GM12874 (cell line): ENCODE measurements around the gene COMMD1.

Experiments
- TF ChIP-seq, protein P1 (sequence below): IDR thresholded peaks from 2 replicates; pipeline ENCODE4 v1.5.1; 2011; ENCODE audit warnings: low read depth, mild to moderate bottlenecking, control low read depth, low read length, moderate library complexity; ENCODE audit not compliant: insufficient read depth

COMMD1 gene

DNA sequence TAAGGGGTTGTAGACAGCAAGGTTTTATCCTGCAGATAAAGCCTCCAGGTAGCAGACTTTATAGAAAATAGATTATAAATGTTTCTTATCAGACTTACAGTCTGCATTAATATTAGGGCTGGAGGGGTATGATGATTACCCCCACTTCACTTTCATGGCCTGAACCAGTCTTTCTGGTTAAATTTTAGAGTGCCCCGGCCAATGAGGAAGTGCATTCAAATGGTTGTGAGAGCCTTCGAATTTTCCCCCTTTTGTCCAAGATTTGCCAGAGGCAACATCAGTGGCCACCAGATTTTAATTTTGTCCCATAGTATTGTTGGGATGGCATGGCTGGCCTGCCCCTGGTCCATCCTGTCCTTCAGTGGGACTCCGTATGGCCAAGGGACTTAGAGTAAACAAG is 31.6 kb downstream of the COMMD1 start:
- TF ChIP-seq, protein P1, sequence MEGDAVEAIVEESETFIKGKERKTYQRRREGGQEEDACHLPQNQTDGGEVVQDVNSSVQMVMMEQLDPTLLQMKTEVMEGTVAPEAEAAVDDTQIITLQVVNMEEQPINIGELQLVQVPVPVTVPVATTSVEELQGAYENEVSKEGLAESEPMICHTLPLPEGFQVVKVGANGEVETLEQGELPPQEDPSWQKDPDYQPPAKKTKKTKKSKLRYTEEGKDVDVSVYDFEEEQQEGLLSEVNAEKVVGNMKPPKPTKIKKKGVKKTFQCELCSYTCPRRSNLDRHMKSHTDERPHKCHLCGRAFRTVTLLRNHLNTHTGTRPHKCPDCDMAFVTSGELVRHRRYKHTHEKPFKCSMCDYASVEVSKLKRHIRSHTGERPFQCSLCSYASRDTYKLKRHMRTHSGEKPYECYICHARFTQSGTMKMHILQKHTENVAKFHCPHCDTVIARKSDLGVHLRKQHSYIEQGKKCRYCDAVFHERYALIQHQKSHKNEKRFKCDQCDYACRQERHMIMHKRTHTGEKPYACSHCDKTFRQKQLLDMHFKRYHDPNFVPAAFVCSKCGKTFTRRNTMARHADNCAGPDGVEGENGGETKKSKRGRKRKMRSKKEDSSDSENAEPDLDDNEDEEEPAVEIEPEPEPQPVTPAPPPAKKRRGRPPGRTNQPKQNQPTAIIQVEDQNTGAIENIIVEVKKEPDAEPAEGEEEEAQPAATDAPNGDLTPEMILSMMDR, result no peak

DNA sequence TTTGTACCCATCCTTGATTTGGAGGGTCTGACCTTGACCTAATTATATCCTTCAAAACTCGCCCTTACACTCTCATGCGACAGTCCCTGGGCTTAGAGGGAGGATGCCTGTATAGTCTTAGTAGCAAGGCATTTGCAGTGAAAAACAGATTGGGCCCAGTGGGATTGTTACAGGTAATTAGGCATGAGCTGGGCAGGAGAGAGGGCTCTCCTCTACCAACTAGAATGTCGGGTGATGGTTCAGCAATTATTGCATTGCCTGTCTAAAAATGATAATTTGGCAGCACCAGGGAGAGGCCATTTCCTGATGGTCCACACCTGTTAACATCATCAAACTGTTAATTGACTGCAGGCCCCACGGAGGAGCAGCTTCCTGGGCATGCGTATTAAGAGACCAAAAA is 32.4 kb downstream of the COMMD1 start:
- TF ChIP-seq, protein P1, result no peak

DNA sequence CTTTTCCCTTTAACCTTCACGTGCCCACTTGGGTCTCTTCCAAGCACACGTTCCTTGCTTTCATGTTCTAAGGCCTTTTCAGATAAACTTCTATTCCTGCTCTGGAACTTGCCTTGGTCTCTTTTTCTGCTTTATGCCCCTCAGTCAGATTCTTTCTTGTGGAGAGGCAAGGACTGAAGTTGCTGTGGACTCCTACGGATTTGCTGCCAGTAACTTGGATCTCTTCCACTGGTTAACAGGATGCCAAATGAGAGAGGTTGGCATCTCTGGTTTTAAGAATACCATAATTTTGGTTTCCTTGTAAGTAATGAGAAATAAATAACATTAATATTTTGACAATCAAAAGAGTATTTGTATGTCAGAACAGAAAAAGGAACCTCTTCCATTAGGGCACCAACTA is 33.0 kb downstream of the COMMD1 start:
- TF ChIP-seq, protein P1, result no peak

DNA sequence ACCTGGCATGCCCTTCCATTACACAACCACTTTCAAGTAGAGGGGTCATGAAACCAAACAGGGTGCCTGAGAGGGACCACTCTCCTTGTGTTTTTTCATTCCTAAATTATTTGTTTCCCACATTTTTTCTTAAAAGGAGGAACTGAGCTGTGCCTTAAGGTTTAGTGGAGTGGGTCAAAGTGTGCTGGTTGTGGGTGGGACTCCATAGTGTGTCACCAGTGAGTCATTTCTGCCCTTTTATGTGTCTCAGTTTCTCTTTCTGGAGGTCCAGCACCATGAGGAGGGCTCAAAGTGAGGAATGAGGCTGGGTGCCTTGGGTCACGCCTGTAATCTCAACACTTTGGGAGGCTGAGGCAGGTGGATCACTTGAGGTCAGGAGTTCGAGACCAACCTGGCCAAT is 37.8 kb downstream of the COMMD1 start:
- TF ChIP-seq, protein P1, result no peak

DNA sequence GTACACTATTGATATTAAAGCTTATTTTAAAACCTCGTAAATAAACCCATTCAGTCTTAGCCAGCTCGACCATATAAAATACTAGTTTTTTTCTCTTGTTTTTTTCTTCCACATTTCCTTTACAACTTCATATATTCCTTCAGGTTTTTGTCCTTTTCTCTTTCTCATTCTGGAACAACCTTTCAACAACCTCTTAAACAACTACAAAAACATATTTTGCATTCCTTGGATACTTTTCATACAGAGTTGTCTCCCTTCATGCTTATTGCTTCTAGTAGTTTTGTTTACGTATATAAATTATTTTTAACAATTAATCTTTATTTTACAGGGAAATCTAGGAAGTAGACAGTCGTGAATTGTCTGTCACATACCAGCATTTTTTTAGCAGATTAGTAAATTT is 41.2 kb downstream of the COMMD1 start:
- TF ChIP-seq, protein P1, result no peak

DNA sequence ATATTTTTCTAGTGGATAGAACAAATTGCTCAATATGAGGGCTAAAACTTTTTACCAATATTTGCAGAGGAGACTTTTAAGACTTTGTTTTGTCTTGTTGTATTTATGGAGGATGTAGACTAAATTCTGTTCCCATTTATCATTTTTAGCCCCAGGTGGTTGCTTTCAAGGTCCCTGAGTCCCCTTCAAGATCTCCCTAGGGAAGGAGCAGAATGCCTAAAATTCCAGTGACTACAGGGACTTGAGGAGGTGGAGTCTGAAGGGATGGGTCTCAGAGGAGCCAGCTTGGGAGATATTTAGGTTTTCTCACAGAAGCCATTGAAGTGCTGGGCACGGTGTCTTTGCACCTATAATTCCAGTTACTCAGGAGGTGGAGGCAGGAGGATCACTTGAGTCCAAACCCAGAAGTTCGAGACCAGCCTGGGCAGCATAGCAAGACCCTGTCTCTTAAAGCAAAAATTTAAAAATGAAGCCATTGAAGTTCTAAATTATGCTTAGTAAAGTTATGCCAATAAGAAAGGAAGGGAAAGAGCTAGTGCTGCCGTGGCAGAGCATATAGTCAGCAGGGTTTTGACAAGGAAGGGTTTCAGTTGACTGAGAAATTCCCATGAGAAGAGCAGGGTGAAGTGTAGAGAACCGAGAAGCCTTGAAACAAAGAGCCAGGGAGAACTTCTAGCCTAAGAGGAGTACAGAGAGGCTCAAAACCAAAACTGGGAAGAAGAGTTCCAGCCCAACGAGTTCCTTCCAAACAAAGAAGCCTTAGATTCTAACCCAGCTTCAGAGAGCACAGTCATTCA is 43.4 kb downstream of the COMMD1 start:
- TF ChIP-seq, protein P1, result no peak

DNA sequence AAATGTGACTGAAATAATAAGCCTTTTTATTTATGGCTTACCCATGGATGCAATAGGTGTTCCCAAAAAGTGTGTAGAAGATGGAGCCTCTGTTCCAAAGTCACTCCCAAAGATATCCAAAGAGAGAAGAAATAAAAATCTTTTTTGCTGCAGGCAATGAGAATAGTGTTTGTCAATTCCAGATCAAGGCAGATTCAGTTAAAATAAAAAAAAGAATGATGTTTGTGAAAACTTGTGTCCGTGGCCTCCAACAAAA is 43.9 kb downstream of the COMMD1 start:
- TF ChIP-seq, protein P1, result no peak
